HG02973 (cell line): ENCODE data around the gene PCDH15.

ENCODE experiments used
- ATAC-seq: cut with Tn5 transposase; IDR thresholded peaks from one replicate; pipeline ENCODE4 v1.9.1; 2021; ENCODE audit warnings: moderate library complexity; ENCODE audit not compliant: unreplicated experiment

PCDH15 gene

GRCh38 chr10:53893061-53893460 is 908.0 kb downstream of the PCDH15 start:
- ATAC-seq: no peak

- no peak for ATAC-seq
Measured at GRCh38 chr10:53886325-53887300, 914.4 kb downstream of the PCDH15 start.

- no peak for ATAC-seq
Measured at GRCh38 chr10:53864846-53865245, 936.2 kb downstream of the PCDH15 start.

- no peak for ATAC-seq
Measured at GRCh38 chr10:53852450-53853175, 948.4 kb downstream of the PCDH15 start.

GRCh38 chr10:53846809-53847208 is 954.2 kb downstream of the PCDH15 start:
- no peak for ATAC-seq

- no peak for ATAC-seq
Measured at GRCh38 chr10:53843736-53844362, 957.2 kb downstream of the PCDH15 start.

GRCh38 chr10:53841483-53842145 is 959.4 kb downstream of the PCDH15 start:
- no peak for ATAC-seq

- no peak for ATAC-seq
Measured at GRCh38 chr10:53840653-53841052, 960.4 kb downstream of the PCDH15 start.

- ATAC-seq: no peak
Measured at GRCh38 chr10:53839440-53840039, 961.5 kb downstream of the PCDH15 start.

GRCh38 chr10:53836638-53837037 is 964.4 kb downstream of the PCDH15 start:
- ATAC-seq: no peak

- ATAC-seq: no peak
Measured at GRCh38 chr10:53833908-53834307, 967.1 kb downstream of the PCDH15 start.

- no peak for ATAC-seq
Measured at GRCh38 chr10:53827261-53827660, 973.8 kb downstream of the PCDH15 start.

- ATAC-seq: no peak
Measured at GRCh38 chr10:53808677-53809372, 992.2 kb downstream of the PCDH15 start.

- ATAC-seq: no peak
Measured at GRCh38 chr10:53786236-53786900, 1014.7 kb downstream of the PCDH15 start.

GRCh38 chr10:53771701-53772100 is 1029.3 kb downstream of the PCDH15 start:
- ATAC-seq: no peak

- ATAC-seq: no peak
Measured at GRCh38 chr10:53770903-53771302, 1030.1 kb downstream of the PCDH15 start.

- no peak for ATAC-seq
Measured at GRCh38 chr10:53765311-53765710, 1035.7 kb downstream of the PCDH15 start.

GRCh38 chr10:53754596-53755250 is 1046.3 kb downstream of the PCDH15 start:
- no peak for ATAC-seq
